Esophagus muscularis mucosa (tissue), 4 donors: ENCODE results near the gene APOBEC4. TPM values are rescaled to one million over a fixed set of nuclear protein-coding genes. Genes with fewer than 3 reads are reported as not detected.

Source experiments
- DNase-seq: peaks from one replicate; pipeline ENCODE4 v3.0.0-alpha.2; 2017; ENCODE audit errors: extremely low spot score
- H3K27ac ChIP-seq, 4 donors: fragments of 200-600 bp; sonication (generic); replicated peaks in 1 of 4; 1 replicate in 3 of 4; 2 replicates in 1 of 4; pipeline ENCODE4 v1.5.1; 2016 to 2019; ENCODE audit warnings: mild to moderate bottlenecking in 1 of 4
- H3K27me3 ChIP-seq, 4 donors: fragments of 200-600 bp; sonication (generic); one replicate each; pipeline versions ENCODE4 v1.5.1 to v1.6.0; 2016 to 2019
- H3K36me3 ChIP-seq, 4 donors: fragments of 200-600 bp; sonication (generic); one replicate each; pipeline ENCODE4 v1.5.1; 2016 to 2019
- H3K4me1 ChIP-seq, 4 donors: fragments of 200-600 bp; sonication (generic); one replicate each; pipeline ENCODE4 v1.5.1; 2016 to 2019
- H3K4me3 ChIP-seq, 4 donors: fragments of 200-600 bp; sonication (generic); 1 replicate in 2 of 4; 2 replicates in 2 of 4; pipeline ENCODE4 v1.5.1; 2016 to 2019; ENCODE audit warnings: mild to moderate bottlenecking in 4 of 4, moderate library complexity in 1 of 4
- H3K9me3 ChIP-seq, 4 donors: fragments of 200-600 bp; sonication (generic); 1 replicate in 3 of 4; 2 replicates in 1 of 4; pipeline ENCODE4 v1.5.1; 2016 to 2019
- CTCF ChIP-seq, 3 experiments: fragments of 200-600 bp in 2 of 3; fragments of 450-650 bp in 1 of 3; sonication (generic) in 2 of 3; IDR thresholded peaks; one replicate each; pipeline ENCODE4 v1.5.1; 2017 to 2019; ENCODE audit warnings: antibody characterized with exemption in 3 of 3, mild to moderate bottlenecking in 2 of 3, moderate library complexity in 1 of 3
- EP300 ChIP-seq: sonication (generic); formaldehyde crosslinking; IDR thresholded peaks from one replicate; pipeline ENCODE4 v1.6.1; 2017; ENCODE audit warnings: antibody characterized with exemption
- POLR2A ChIP-seq: fragments of 450-650 bp; IDR thresholded peaks from one replicate; pipeline ENCODE4 v1.6.1; 2017; ENCODE audit warnings: antibody characterized with exemption, moderate library complexity, mild to moderate bottlenecking, low read depth
- POLR2AphosphoS5 ChIP-seq, 2 donors: sonication (generic); formaldehyde crosslinking; IDR thresholded peaks; one replicate each; pipeline ENCODE4 v1.6.1; 2017; ENCODE audit warnings: antibody characterized with exemption in 2 of 2
- WGBS: methylation state at CpG from one replicate; pipeline ENCODE4 v1.1.5; 2018; 5-methylcytosine and 5-hydroxymethylcytosine counted together
- intact Hi-C: fragments of 100-400 bp; cut with DNase I; formaldehyde crosslinking; loops from one replicate; pipeline ENCODE4 v1.15.1; 2023
- total RNA-seq, 4 donors: library from RNA; depleted of rRNA; stranded (reverse); fragments of >200 nt; gene quantifications; one replicate each; pipeline versions ENCODE4 v1.1.0 to v1.2.1, GENCODE V29; 2016

APOBEC4 gene
- total RNA-seq = not detected

- H3K27ac ChIP-seq = peak within 1 kb of the TSS in 3 of 4 donors; percentile 31 to 48 (median 33)
- TF ChIP-seq CTCF (IDR thresholded peaks at IDR 0.05) (no peak), POLR2A (no peak), EP300 (no peak), POLR2AphosphoS5 (IDR thresholded peaks at IDR 0.05) (no peak)
- intact Hi-C loops = no loop called here
- DNase-seq = no peak
- 58% methylated on average over 5 of the region's 5 CpGs for WGBS
- H3K4me1 ChIP-seq = peaks cover 25 to 41% (median 37%) of the 10 kb centered on the region in 4 donors
- H3K4me3 ChIP-seq = no peak within 1 kb of the TSS
- no peaks in the 10 kb centered on the region for H3K27me3 ChIP-seq
- no peaks in the 10 kb centered on the region for H3K36me3 ChIP-seq
- no peaks in the 10 kb centered on the region for H3K9me3 ChIP-seq
Observed at GRCh38 chr1:183652547-183653461, at the start of gene APOBEC4. Gene APOBEC4 (minus strand): TSS chr1:183653316. CDS start chr1:183648781, 4,535 bp downstream.

GRCh38 chr1:183702813-183703198 is 49.7 kb upstream of the APOBEC4 start:
- Histone ChIP-seq H3K4me3 (no peak overlapping the region), H3K36me3 (no peaks in the 10 kb centered on the region), H3K27ac (no peak overlapping the region), H3K9me3 (no peaks in the 10 kb centered on the region), H3K4me1 (no peaks in the 10 kb centered on the region), H3K27me3 (no peaks in the 10 kb centered on the region)
- no peak for DNase-seq
- TF ChIP-seq EP300 (no peak), POLR2A (no peak), CTCF (IDR thresholded peaks at IDR 0.05) (no peak), POLR2AphosphoS5 (IDR thresholded peaks at IDR 0.05) (no peak)
- 97% methylated on average over 9 of the region's 9 CpGs for WGBS
- intact Hi-C loops = no loop called here

DNA sequence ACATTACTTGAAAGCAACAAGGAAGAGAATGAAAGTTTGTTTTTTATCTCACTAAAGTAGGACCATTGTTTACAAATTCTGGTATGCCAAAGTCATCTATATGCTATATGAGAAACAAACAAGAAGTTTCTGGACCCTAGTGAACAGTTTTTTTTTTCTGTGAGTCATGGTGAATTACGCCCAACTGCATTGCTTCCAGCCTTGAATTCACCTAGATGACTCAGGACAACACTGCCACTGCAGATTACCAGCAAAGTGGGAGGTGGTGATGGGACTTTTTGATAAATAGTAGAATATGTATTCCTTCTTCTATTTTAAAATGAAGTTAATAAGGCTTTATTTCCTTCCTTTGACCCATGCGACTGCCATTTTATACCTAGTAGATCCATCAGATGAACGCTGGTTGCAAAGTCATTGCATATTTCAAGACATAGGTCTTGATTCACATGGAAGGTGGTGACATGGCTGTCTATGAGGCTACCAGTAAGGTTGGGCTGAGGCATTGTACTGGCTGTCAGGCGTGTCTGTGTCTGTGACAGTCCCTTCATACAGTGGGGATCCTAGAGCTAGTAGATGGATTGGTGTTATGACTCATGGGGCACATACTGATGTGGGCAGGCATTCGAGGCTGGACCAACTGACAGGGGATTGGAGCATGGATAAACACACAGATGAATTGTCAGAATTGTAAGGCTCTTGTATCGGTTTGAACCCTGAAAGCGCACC is 49.1 kb upstream of the APOBEC4 start:
- no peak overlapping the region for H3K27ac ChIP-seq
- TF ChIP-seq POLR2A (no peak), CTCF (IDR thresholded peaks at IDR 0.05) (no peak), EP300 (no peak), POLR2AphosphoS5 (IDR thresholded peaks at IDR 0.05) (no peak)
- H3K4me1 ChIP-seq = no peaks in the 10 kb centered on the region
- no peak overlapping the region for H3K4me3 ChIP-seq
- DNase-seq = no peak
- WGBS = 81% methylated on average over 7 of the region's 7 CpGs
- H3K9me3 ChIP-seq = no peaks in the 10 kb centered on the region
- no peaks in the 10 kb centered on the region for H3K27me3 ChIP-seq
- H3K36me3 ChIP-seq = no peaks in the 10 kb centered on the region
- intact Hi-C loops = no loop called here

- intact Hi-C loops = no loop called here
- 64% methylated on average over 4 of the region's 4 CpGs for WGBS
- Histone ChIP-seq H3K36me3 (no peaks in the 10 kb centered on the region), H3K27ac (no peak overlapping the region), H3K4me3 (no peak overlapping the region), H3K4me1 (no peaks in the 10 kb centered on the region), H3K27me3 (no peaks in the 10 kb centered on the region), H3K9me3 (no peaks in the 10 kb centered on the region)
- TF ChIP-seq POLR2AphosphoS5 (IDR thresholded peaks at IDR 0.05) (no peak), CTCF (IDR thresholded peaks at IDR 0.05) (no peak), POLR2A (no peak), EP300 (no peak)
- no peak for DNase-seq
Observed at GRCh38 chr1:183699616-183700160, 46.6 kb upstream of the APOBEC4 start.
